ENCODE measurements around the gene TDRD3.
"Not testable (repeated sequence)": the region's sequence is repeated elsewhere in the genome, so short reads cannot be mapped to it uniquely, and the experiment has no call there.

The TDRD3 gene

DNA sequence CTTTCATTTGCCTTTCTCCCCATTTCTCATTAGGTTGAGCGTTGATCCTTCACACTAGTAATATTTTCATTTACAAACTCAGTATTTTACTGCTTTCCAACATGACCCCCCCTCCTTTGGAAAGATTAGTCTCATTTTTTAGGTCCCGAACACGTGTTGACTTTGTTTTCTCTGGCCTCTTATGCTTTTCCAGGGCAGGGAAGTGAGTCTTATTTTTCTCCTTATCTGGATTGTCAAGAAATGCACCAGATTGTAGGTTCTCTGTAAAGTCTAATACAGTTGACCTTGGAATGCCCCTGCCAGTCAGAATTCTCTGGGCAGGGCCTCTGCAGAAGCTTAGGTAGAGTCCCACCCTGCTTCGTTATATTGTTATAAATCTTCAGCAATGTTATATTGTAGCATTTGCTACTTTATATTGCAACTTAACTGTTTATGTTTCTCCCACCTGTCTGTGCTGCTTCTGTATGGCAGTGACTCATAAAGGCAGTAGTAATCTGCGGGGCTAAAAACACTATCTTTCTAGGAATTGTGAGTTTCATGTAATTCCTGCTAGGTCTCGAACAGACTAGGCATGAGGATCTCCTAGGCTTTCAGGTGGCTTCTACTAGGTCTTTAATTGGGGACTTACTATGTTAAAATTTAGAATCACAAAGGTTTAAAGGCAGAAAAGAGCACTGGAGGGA lies 2.0 kb downstream of the TDRD3 start:
- DNase-seq, result no peak

DNA sequence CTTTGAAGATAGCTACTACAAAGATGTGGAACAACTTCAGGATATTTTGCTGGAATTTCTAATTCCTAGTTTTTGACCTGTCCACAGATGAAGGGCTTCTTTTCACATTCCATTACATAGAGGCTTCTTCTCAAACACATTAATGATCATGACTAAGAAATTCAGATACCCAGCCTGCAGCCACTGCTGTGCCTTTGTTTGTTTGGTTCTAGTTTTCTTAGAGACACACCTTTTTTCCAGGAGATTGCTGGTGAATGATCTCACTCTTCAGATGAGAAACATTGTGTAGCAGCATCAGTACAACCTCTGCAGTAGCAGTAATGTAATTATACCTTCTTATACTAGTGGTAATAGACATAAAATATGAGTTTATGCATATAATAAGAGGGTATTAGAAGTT lies 5.0 kb downstream of the TDRD3 start:
- DNase-seq, result no peak

DNA sequence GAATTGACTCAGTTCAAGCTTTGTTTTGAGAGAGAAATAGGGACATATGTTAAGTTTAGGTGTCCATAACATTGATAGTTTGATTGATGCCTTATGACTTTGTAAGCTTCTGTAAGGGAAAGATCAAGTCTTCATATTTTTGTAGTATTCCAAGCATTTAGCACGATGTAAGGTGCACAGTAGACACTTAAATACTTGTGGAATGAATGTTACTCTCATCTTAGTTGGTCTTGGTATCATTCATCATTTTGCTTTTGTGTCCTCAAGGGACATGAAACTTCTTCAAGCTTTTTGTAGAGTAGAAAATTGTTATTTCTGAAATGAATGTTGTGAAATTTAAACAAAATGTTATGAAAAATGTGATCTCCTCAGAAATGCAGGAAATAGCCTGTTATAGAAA lies 10.1 kb downstream of the TDRD3 start:
- no peak for DNase-seq

DNA sequence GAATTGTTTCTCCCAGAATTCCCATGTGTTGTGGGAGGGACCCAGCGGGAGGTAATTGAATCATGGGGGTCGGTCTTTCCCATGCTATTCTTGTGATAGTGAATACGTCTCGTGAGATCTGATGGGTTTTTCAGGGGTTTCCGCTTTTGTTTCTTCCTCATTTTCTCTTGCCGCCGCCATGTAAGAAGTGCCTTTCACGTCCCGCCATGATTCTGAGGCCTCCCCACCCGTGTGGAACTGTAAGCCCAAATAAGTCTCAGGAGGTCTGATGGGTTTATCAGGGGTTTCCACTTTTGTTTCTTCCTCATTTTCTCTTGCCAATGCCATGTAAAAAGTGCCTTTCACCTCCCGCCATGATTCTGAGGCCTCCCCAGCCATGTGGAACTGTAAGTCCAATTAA lies 10.8 kb downstream of the TDRD3 start:
- DNase-seq, result not testable (repeated sequence)

DNA sequence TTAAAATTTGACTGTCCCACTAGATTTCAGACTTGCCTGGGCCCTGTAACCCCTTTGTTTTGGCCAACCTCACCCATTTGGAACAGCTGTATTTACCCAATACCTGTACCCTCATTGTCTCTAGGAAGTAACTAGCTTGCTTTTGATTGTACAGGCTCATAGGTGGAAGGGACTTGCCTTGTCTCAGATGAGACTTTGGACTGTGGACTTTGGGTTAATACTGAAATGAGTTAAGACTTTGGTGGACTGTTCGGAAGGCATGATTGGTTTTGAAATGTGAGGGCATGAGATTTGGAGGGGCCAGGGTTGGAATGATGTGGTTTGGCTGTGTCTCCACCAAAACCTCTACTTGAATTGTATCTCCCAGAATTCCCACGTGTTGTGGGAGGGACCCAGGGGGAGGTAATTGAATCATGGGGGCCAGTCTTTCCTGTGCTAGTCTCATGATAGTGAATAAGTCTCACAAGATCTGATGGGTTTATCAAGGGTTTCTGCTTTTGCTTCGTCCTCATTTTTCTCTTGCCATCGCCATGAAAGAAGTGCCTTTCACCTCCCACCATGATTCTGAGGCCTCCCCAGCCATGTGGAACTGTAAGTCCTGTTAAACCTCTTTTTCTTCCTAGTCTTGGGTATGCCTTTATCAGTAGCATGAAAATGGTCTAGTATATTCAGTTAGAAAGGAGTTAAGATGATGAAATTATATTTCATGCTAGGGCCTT lies 12.7 kb downstream of the TDRD3 start:
- DNase-seq, result not testable (repeated sequence)

DNA sequence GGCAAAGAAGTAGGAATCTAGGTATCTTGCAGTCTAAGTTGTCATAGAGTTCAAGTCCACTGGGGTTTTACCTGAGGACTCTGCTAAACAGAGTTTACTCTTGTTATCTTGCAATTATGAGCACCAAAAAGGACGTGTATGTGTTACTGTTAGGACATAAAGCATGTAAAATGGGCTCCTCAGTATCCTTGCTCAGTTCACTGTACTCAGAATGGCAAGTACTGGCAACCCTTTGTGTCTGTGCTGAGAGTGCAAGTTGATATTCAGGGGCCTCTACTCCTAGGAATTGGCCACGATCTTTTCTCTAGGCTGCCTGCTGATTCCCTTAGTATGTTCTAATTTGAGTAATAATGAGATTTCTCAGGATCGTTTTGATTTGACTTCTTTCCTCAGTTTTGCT lies 13.3 kb downstream of the TDRD3 start:
- no peak for DNase-seq

DNA sequence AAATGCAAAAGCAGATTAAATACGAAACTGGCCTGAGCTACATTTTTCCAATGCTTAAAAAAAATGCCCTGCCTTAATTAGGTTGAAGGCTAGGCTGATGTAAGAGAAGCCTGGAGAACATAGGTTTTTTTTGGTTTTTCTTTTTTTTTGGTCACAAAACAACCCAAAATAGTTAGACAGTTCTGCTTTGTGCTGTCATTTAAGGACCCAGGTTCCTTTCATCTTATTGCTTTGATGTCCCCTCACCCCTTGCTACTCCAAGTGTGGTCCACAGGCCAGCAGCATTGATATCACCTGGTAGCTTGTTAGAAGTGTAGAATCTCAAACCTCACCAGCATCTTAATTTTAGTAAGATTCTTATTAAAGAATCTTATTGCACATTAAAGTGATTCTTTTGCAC lies 14.4 kb downstream of the TDRD3 start:
- DNase-seq, result no peak

DNA sequence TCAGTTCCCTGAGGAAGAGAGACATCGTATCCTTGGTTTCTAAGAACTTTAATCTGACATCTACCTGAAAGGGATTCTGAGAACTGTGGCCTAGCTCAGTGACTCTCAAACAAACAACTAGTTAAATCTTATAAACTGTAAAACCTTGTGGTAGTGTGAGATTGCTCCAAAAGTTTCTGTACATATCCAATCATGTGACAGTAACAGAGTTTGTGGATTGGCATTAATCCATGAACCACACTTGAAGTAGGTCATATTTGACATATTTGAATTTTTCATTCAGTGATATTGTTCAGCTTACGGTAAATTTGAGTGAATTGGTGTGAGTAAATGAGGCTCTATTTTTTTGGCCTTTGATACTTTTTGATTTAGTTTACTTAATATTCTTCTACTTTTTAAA lies 15.0 kb downstream of the TDRD3 start:
- DNase-seq, result no peak

DNA sequence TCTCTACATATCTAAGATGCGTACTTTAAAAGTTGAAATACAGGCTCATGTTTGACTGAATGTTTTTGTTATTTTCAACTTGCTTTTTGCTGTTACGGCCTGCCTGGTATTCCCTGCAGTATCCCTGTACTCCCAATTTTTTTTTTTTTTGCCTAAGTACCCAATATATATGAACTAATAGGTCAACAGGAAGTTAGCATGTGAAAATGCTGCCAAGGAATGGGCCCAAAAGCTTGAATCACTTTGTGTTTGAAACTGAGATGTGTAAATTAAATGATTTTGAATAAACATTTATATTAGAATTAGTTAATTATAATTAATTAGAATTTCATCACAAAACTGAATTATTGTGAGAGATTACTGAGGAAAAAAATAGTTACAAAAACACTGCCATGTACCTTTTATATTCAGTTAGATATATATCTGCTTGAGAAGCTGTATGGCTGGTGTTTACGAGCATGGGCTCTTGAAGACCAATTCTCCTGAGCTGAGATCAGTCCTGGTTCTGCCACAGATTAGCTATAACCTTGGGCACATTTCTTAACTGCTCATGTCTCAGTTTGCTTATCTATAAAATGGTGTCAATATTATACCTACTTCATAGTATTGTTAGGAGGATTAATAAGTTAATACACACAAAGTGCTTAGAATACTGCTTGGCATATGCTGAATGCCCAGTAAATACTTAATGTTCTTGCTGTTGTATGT lies 16.0 kb downstream of the TDRD3 start:
- no peak for DNase-seq

DNA sequence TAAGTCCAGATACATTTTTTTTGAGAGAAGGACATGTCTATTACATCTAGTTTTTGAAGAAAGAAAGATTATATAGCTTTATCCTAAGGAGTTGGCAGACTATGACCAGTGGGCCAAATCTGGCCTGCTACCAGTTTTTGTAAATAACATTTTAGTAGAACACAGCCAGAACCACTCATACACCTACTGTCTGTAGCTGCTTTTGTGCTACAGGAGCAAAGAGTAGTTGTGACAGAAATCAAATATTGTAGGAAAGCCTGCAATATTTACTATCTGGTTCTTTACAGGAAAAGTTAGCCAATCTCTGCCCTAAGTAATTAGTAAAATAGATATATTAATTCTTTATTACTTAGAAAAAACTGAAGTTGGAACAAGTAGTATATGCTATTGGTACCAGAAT lies 17.2 kb downstream of the TDRD3 start:
- no peak for DNase-seq

DNA sequence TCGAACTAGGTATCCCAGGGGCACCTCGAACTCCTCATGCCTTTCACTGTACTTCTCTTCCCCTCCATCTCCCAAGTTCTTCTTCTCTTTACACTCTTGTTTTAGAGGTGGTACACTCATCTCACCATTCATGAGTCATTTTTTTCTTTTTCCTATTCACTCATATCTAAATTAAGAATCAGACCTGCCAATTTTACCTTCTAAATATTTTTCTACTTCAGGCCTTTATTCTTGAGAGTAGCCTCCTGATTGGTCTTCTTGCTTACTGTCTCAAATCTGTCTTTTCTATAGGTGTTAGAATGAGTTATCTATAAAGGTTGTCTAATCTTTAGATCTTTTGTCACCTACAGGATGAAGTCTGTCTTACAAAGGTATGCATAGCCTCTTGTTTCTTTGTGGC lies 20.7 kb downstream of the TDRD3 start:
- DNase-seq, result no peak

DNA sequence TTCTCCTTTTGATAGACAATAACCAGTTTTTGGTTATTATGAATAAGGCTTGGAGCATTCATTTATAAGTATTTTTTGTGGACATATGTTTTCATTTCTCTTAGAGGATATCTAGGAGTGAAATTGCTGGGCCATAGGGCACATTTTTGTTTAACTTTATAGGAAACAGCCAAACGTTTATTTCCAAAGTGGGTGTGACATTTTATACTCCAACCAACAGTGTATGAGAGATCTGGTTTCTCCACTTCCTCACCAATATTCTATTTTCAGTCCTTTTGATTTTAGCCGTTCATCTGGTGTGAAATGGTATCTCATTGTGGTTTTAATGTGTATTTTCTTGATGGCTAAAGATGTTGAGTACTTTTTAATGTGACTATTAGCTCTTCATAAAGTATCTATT lies 21.9 kb downstream of the TDRD3 start:
- DNase-seq, result no peak

DNA sequence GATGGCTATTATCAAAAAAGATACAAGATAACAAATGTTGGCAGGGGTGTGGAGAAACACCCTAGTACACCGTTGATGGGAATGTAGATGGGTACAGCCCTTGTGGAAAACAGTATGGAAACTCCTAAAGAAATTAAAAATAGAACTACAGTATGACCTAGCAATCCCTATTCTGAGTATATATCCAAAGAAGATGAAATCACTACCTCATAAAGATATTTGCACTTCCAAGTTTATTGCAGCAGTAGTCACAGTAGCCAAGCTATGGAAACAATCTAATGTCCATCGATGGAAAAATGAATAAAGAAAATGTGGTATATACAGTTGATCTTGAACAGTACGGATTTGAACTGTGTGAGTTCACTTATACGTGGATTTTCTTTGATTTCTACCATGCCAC lies 28.3 kb downstream of the TDRD3 start:
- DNase-seq, result no peak

DNA sequence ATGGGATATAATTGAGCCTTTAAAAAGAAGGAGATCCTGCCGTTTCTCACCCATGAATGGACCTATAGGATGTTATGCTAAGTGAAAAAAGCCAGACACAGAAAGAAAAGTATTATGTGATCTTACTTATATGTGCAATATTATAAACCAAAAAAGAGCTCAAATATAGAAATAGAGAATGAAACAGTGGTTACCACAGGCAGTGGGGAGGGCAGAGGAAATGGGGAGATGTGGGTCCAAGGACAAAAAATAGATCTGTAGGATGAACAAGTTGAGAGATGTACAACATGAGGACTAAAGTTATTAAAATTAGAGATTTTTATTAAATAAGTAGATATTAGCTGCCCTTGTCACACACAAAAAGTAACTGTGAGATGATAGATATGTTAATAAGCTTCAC lies 29.1 kb downstream of the TDRD3 start:
- no peak for DNase-seq

DNA sequence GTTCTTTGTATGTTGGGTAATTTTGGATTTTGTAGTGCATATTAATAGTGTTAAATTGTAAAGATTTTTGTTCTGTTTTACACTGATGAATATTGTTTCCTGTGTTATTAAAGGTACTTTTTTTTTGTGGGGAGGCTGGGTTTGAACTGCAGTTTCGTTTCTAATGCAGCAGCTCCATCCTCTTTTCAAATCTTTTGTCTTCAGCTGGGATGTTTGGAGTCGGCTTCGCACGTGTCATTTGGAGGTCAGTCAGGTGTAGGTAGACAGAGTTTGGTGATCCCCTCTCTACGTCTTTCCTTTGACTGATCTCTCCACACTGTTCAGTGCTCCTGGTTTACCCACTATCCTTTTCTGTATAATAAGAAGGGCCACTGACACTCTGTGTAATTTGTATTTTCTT lies 30.3 kb downstream of the TDRD3 start:
- no peak for DNase-seq

DNA sequence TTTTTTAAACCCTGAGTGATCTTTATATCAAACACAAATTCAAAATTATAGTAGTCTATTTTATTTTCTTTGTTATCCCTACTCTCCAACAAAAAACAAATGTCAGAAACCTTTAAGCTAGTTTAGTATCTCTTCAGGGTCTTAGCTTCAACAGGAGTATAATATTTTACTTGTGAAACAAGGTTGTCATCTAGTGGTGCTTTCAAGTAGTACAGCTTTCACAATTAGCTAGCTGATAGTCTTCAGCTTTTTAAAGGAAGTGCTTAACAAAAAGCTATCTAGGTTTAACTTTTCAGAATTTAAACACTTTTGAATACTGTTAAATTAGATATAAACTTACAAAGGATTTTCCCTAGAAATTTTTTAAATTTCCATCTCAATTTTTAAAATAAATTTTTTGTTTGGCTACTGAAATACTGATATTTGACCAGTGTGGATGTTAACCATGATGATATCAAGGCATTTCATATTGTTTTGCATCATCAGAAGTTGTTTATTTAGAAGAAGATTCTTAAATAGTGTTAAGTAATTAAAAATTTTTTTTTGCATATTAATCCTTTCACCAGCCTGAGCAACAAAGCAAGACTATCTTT lies 34.2 kb downstream of the TDRD3 start:
- DNase-seq, result no peak

DNA sequence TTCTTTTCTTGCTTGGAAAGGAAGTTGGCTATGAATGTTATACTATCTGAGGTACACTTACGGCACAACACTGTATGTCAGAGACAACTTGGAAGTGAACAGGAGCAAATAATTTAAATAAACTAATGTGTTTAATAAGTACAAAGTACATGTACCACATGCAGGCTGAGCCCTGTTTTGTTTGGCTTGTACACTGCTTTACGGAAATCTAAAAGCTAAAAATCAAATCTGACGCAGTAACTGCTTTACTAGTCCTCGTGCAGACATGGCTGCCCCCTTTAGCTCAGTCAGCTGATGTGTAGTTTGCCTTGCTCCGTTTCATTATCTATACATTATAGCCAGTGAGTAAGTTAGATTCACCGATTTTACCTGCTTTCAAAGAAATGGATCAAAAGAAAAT lies 36.5 kb downstream of the TDRD3 start:
- no peak for DNase-seq

DNA sequence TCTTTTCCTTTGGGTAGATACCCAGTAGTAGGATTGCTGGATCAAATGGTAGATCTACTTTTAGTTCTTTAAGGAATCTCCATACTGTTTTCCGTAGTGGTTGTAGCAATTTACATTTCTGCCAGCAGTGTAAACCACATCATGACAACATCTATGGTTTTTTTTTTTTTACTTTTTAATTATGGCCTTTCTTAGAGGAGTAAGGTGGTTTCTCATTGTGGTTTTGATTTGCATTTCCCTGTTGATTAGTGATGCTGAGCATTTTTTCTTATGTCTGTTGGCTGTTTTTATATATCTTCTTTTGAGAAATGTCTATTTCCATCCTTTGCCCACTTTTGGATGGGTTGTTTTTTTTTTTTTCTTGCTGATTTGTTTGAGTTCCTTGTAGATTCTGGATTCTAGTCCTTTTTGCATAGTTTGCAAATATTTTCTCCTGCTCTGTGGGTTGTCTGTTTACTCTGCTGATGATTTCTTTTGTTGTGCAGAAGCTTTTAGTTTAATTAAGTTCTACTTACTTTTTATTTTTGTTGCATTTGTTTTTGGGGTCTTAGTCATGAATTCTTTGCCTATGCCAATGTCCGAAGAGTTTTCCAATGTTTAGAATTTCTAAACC lies 38.8 kb downstream of the TDRD3 start:
- DNase-seq, result no peak

DNA sequence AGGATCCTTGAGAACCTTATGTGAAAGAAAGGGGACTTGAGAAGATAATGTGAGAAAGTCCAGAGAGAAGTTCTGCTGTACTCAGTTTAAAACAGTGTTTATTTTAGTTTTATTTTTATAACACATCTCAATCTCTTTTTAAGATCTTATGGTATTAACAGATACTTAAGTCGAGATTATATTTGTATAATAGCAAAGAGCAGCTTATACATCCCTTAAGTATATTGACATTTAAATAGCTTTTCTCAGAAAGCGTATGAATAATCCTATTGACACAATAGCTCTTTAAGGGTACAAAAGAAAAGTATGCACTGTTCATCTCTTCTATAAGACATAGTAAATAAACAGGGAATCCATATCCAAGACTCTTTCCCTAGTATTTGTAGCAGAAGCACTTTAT lies 42.2 kb downstream of the TDRD3 start:
- DNase-seq, result no peak

DNA sequence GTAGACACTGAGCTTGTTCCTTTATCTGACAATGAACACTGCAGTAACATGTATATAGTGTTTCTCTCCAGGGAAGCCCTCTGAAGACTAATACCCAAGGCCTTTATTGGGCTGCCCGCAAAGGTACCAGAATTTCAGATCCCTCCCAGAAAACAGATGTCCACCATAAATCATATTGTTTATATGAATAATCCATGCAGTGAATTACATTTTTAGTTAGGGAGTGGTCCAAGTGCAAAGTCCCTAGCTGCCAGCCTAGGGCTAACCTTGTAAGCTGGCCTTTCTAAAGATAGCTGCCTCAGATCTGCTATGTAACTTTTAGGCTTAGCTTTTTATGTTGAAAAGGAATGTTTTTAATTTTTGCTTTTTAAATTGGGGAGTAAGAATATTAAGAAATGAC lies 44.7 kb downstream of the TDRD3 start:
- DNase-seq, result no peak

DNA sequence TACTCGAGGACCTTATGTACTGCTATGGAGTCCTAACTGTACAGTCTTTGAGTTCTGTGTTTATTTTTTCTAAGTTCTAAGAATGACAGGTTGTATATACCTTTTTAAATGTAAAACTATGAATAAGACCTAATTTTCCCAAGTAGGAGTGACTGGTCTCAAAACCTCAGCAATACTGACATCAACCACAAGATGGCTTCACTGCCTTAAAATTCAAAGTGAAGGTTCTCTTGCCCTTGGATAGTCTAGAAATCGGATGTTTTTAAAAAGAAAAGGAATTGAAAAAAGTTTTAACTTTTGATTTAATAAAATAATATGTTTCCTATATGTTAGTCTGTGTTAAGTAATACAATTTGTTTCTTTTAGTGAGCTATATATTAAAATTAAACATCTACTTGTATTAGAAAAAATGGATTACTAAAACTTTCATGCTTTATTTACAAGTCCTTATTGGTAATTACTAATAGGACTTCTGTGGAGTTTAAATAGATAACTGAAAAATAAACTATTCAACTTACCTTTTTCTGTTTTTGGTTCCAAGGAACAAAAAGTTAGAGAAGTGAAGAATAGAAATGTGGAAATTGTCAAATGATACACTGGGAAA lies 52.0 kb downstream of the TDRD3 start:
- DNase-seq, result no peak

DNA sequence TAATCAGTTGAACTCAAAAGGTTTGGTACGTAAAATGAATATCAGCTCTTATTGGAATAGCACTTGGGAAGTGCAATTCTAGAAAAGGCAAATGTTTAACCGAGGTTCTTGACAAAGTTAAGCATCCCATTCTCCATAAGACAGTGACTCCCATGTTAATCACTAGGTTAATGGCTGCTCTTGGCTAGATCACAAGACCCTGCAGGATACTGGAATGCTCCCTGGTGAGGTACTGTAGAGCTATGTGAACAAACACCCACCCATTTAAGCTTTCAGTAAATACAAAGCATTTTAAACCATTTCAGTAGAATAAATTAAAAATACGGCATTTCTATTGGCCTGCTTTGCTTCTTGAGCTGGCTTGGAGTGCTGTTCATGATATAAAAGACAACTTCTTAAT lies 56.5 kb downstream of the TDRD3 start:
- DNase-seq, result no peak

DNA sequence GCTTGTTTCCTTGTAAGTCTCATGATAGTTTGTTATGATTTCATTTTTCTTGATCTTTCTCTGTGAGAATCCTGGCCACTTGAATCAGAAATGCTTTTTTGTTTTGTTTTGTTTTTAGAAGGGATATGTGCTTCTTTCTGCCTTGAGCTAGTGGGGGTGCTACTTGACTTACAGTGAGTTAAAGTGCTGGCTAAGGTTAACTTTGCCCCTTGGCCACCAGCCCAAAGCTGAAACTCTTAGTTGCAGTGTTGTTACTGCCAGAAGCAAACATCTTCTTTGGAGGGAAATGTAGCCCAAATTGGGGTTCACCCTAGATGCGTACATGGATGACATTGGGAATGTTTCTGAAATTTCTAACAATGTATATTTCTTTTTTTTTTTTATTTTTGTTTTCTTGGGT lies 57.4 kb downstream of the TDRD3 start:
- no peak for DNase-seq
